ENCODE results near the gene RFNG.

DNA sequence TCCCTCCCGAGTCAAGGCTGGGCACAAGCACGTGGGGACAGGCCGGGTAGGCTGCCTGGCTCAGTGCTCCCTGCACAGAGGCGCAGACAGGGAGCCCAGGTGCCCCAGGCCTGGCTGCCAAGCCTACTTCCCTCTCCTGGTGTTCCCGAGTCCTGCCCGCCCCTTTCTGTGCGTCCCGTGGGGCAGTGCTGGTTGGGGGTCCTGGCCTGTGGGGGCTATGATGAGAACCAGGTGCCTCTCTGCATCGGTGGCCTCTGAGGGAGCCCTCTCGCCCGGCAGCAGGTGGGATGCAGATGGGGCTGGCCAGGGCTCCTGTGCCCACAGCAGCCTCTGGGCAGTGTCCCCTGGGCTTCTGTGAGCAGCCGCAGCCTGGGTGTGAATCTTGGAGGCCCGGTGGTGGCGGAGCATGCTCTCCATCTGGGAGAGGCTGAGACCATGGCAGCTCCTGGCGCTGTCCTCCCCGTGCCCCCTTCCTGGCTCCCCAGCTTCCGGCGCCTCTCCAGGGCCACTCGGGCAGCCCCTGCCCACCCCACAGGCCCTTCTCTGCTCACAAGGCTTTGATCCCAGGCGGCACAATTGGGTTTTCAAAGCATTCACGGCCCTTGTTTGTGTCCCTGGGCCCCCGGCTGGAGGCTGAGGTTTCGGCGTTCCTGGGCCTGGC is 36.2 kb downstream of the RFNG start:
- no peak for TF ChIP-seq POLR2A (IDR thresholded peaks at IDR 0.05)
- TF ChIP-seq, protein P1, sequence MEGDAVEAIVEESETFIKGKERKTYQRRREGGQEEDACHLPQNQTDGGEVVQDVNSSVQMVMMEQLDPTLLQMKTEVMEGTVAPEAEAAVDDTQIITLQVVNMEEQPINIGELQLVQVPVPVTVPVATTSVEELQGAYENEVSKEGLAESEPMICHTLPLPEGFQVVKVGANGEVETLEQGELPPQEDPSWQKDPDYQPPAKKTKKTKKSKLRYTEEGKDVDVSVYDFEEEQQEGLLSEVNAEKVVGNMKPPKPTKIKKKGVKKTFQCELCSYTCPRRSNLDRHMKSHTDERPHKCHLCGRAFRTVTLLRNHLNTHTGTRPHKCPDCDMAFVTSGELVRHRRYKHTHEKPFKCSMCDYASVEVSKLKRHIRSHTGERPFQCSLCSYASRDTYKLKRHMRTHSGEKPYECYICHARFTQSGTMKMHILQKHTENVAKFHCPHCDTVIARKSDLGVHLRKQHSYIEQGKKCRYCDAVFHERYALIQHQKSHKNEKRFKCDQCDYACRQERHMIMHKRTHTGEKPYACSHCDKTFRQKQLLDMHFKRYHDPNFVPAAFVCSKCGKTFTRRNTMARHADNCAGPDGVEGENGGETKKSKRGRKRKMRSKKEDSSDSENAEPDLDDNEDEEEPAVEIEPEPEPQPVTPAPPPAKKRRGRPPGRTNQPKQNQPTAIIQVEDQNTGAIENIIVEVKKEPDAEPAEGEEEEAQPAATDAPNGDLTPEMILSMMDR (IDR thresholded peaks at IDR 0.05) = no peak

Measured in testis (tissue), 2 donors.